Activated B cell treated with CpG ODN at 0.5 μM for 24 hours (primary cell): ENCODE results near the gene MAF. TPM values are rescaled to one million over a fixed set of nuclear protein-coding genes. Genes with fewer than 3 reads are reported as not detected.

Experiments
- ATAC-seq: fragments of 200-7000 bp; cut with Tn5 transposase; one replicate; pipeline ENCODE4 v1.10.0; 2021; ENCODE audit warnings: low read depth, mild to moderate bottlenecking, moderate library complexity
- CTCF ChIA-PET: fragments of 350-600 bp; sonication (Branson Sonifier 250); formaldehyde crosslinking; loops from one replicate; lab custom pipeline; 2021; ENCODE audit warnings: antibody characterized with exemption; lab: Charles Lee
- POLR2A ChIA-PET: fragments of 350-600 bp; sonication (Branson Sonifier 250); formaldehyde crosslinking; loops from one replicate; lab custom pipeline; 2021; ENCODE audit warnings: antibody characterized with exemption; lab: Charles Lee
- DNase-seq: peaks from one replicate; pipeline ENCODE4 v3.0.0; 2022
- H3K27ac Mint-ChIP-seq: one replicate; pipeline ENCODE4 v1.8.0; 2020; ENCODE audit warnings: mixed read lengths
- H3K27me3 Mint-ChIP-seq: one replicate; pipeline ENCODE4 v1.8.0; 2021; ENCODE audit warnings: mixed read lengths
- H3K36me3 Mint-ChIP-seq: one replicate; pipeline ENCODE4 v1.8.0; 2021; ENCODE audit warnings: low read depth, mixed read lengths
- H3K4me1 Mint-ChIP-seq: one replicate; pipeline ENCODE4 v1.8.0; 2021; ENCODE audit warnings: mixed read lengths
- H3K4me3 Mint-ChIP-seq: one replicate; pipeline ENCODE4 v1.8.0; 2020; ENCODE audit warnings: mild to moderate bottlenecking, mixed read lengths
- H3K9me3 Mint-ChIP-seq: one replicate; pipeline ENCODE4 v1.8.0; 2020; ENCODE audit warnings: mixed read lengths
- intact Hi-C: fragments of 100-400 bp; cut with micrococcal nuclease; formaldehyde crosslinking; loops from one replicate; pipeline ENCODE4 v1.15.1; 2024
- total RNA-seq: library from RNA; stranded (reverse); gene quantifications from 2 replicates; pipeline ENCODE4 v1.2.3, GENCODE V29; 2022
- TF ChIP-seq, protein P1 (sequence below): fragments of 200-600 bp; IDR thresholded peaks from one replicate; pipeline ENCODE4 v1.8.0; 2022; ENCODE audit warnings: antibody characterized with exemption, mild to moderate bottlenecking

MAF gene
- total RNA-seq, 1 donor from 2014 or later = 0.18 TPM

DNA sequence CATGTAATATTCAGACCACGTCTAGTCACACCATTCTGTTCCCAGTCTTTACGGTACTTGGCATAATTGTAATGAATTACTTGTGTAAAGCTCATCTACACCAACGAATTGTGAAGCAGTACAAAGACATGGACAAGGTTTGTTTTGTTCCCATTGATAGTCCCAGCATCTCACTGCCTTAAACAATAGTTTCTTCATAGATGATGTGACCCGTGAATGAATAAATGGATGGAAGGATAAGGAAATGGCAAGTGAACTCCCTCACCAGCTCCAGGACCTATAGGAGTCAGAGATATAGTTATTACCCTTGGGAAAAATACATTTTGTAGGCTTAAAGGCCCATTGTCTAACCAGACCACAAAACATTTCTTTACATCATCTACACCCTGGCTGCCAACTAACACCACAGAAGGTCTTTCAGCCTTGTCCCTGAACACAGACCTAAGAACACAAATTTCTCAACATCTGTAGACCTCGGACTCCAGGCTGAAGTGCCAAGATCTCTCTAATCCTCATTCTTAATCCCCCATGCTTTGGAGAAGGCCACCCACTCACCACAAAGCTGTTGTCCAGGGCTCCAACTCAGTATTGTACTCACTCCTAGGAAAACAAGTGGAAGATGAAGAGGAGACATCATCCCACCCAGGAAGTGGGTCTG, 38.2 kb downstream of the MAF start:
- Mint-ChIP-seq H3K4me1 (no peaks in the 10 kb centered on the region), H3K27ac (no peak overlapping the region)
- TF ChIP-seq, protein P1, sequence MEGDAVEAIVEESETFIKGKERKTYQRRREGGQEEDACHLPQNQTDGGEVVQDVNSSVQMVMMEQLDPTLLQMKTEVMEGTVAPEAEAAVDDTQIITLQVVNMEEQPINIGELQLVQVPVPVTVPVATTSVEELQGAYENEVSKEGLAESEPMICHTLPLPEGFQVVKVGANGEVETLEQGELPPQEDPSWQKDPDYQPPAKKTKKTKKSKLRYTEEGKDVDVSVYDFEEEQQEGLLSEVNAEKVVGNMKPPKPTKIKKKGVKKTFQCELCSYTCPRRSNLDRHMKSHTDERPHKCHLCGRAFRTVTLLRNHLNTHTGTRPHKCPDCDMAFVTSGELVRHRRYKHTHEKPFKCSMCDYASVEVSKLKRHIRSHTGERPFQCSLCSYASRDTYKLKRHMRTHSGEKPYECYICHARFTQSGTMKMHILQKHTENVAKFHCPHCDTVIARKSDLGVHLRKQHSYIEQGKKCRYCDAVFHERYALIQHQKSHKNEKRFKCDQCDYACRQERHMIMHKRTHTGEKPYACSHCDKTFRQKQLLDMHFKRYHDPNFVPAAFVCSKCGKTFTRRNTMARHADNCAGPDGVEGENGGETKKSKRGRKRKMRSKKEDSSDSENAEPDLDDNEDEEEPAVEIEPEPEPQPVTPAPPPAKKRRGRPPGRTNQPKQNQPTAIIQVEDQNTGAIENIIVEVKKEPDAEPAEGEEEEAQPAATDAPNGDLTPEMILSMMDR = no peak

DNA sequence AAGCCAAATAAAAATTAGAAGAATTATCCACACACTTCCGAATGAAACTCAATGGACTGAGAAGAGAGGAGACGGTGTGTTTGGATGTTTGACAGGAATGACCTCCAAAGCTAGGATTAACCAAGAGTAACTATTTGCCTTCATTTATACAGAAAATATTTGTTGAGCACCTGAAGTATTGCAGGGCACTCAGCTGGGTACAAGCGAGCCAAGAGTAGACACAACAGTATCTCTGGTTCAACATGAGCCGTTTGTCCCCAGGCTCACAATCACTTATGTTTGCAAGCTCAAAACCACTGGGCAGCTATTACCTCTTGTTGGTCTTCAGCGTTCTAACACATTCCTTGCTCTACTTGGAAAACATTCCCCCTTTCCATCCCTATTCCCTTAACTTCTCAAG, 38.8 kb downstream of the MAF start:
- H3K36me3 Mint-ChIP-seq = no peaks in the 10 kb centered on the region
- no peaks in the 10 kb centered on the region for H3K4me1 Mint-ChIP-seq
- no peak overlapping the region for H3K4me3 Mint-ChIP-seq
- ChIA-PET CTCF (no interaction called here), POLR2A (no interaction called here)
- H3K27me3 Mint-ChIP-seq = peaks cover 8% of the 10 kb centered on the region
- TF ChIP-seq, protein P1 = no peak
- ATAC-seq (no peak), DNase-seq (no peak)
- no peak overlapping the region for H3K27ac Mint-ChIP-seq
- no peaks in the 10 kb centered on the region for H3K9me3 Mint-ChIP-seq
- intact Hi-C loops = no loop called here

More for the DNA sequence above, 38.2 kb downstream of the MAF start:
- Mint-ChIP-seq H3K4me3 (no peak overlapping the region), H3K9me3 (no peaks in the 10 kb centered on the region), H3K27me3 (peaks cover 5% of the 10 kb centered on the region), H3K36me3 (no peaks in the 10 kb centered on the region)
- intact Hi-C loops = no loop called here
- DNase-seq = no peak
- ATAC-seq = no peak
- POLR2A ChIA-PET = no interaction called here
- CTCF ChIA-PET = no interaction called here

DNA sequence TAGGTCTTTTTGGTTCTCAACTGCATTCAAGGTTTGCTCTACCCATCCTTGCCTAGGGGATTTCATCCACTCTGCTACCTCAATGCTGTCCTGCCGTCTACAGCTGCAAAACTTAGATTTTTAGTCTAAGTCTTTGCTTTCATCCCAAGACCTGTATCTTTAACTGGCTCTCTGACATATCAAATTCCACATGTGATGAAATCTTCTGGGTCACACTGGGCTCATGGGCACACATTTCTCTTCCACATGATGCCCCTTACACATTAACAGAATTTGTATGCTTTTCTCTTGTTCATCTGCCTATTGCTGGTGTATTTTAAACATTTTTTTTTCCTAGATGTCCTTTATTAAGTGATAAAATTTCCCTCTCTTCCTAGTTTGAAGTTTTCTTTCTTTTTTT, 39.6 kb downstream of the MAF start:
- no peaks in the 10 kb centered on the region for H3K4me1 Mint-ChIP-seq
- TF ChIP-seq, protein P1 = no peak
- H3K27me3 Mint-ChIP-seq = peaks cover 15% of the 10 kb centered on the region
- H3K4me3 Mint-ChIP-seq = no peak overlapping the region
- no peak overlapping the region for H3K27ac Mint-ChIP-seq
- H3K36me3 Mint-ChIP-seq = no peaks in the 10 kb centered on the region
- ChIA-PET POLR2A (no interaction called here), CTCF (no interaction called here)
- intact Hi-C loops = no loop called here
- DNase-seq (no peak), ATAC-seq (no peak)
- peaks cover 3% of the 10 kb centered on the region for H3K9me3 Mint-ChIP-seq

DNA sequence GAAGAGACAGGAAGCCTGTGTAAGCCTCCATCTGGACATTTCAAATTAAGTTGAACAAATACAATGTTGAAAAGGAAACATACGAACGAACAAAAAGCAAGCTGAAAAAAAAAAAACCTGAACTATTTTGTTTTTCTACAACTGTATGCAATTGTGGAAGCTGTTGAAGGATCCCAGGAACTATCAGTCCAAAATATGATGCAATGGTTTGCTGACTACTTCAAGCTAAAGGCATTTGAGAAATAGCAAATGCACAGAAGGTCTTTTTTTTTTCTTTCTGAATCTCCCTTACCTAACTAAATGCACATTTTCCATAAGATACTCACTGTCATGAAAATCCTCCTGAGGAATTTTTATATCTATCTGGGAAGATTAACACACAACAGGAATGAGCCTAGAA, 40.2 kb downstream of the MAF start:
- Mint-ChIP-seq H3K27me3 (peaks cover 15% of the 10 kb centered on the region), H3K9me3 (peaks cover 3% of the 10 kb centered on the region), H3K36me3 (no peaks in the 10 kb centered on the region), H3K27ac (no peak overlapping the region), H3K4me3 (no peak overlapping the region), H3K4me1 (no peaks in the 10 kb centered on the region)
- TF ChIP-seq, protein P1 = no peak
- DNase-seq (no peak), ATAC-seq (no peak)
- ChIA-PET CTCF (no interaction called here), POLR2A (no interaction called here)
- intact Hi-C loops = no loop called here

DNA sequence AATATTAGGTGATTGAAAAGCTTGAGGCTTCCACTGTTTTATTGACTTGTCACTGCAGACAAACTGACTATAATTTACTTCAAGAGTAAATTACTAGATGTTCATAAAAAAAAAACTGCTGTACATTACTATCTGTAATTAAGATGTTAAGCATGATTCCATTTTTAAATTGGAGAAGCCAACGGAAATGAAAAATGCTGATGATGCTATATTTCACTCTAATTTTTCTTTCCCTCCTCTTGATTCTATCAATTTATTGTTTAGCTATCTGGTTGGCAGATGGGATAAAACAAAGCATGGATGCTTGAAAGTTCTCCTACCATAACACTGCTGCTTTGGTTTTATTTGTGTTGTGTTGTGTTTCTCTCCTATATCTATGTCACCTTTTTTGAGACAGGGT, 41.0 kb downstream of the MAF start:
- POLR2A ChIA-PET = no interaction called here
- CTCF ChIA-PET = no interaction called here
- intact Hi-C loops = no loop called here
- H3K27me3 Mint-ChIP-seq = peaks cover 22% of the 10 kb centered on the region
- H3K36me3 Mint-ChIP-seq = no peaks in the 10 kb centered on the region
- DNase-seq (no peak), ATAC-seq (no peak)
- H3K9me3 Mint-ChIP-seq = peaks cover 3% of the 10 kb centered on the region
- H3K27ac Mint-ChIP-seq = no peak overlapping the region
- TF ChIP-seq, protein P1 = no peak
- H3K4me3 Mint-ChIP-seq = no peak overlapping the region
- H3K4me1 Mint-ChIP-seq = no peaks in the 10 kb centered on the region
